Muscle layer of duodenum (tissue), 2 donors: ENCODE results near the gene ZFYVE9.
"Not testable (repeated sequence)": the region's sequence is repeated elsewhere in the genome, so short reads cannot be mapped to it uniquely, and the experiment has no call there.

Source experiments
- H3K27ac ChIP-seq: one replicate; pipeline ENCODE4 v1.7.0; 2013; ENCODE audit warnings: mild to moderate bottlenecking, low read length
- H3K27me3 ChIP-seq: one replicate; pipeline ENCODE4 v1.7.0; 2013; ENCODE audit warnings: low read depth, mild to moderate bottlenecking, control low read depth, low read length
- H3K36me3 ChIP-seq, 2 donors: one replicate each; pipeline ENCODE4 v1.7.0; 2013; ENCODE audit warnings: low read length in 2 of 2, control low read depth in 1 of 2, mild to moderate bottlenecking in 1 of 2; ENCODE audit not compliant: insufficient read depth in 2 of 2, control insufficient read depth in 1 of 2
- H3K4me1 ChIP-seq, 2 donors: one replicate each; pipeline ENCODE4 v1.7.0; 2013; ENCODE audit warnings: low read length in 2 of 2, mild to moderate bottlenecking in 2 of 2, control low read depth in 1 of 2, moderate library complexity in 1 of 2; ENCODE audit not compliant: insufficient read depth in 2 of 2, control insufficient read depth in 1 of 2
- H3K4me3 ChIP-seq, 2 donors: one replicate each; pipeline ENCODE4 v1.7.0; 2013; ENCODE audit warnings: low read length in 2 of 2, low read depth in 1 of 2, mild to moderate bottlenecking in 1 of 2
- H3K9me3 ChIP-seq, 2 donors: one replicate each; pipeline ENCODE4 v1.7.0; 2013; ENCODE audit warnings: low read length in 2 of 2, control low read depth in 1 of 2, mild to moderate bottlenecking in 1 of 2; ENCODE audit not compliant: control insufficient read depth in 1 of 2
- donor health status: healthy.

The ZFYVE9 gene

DNA sequence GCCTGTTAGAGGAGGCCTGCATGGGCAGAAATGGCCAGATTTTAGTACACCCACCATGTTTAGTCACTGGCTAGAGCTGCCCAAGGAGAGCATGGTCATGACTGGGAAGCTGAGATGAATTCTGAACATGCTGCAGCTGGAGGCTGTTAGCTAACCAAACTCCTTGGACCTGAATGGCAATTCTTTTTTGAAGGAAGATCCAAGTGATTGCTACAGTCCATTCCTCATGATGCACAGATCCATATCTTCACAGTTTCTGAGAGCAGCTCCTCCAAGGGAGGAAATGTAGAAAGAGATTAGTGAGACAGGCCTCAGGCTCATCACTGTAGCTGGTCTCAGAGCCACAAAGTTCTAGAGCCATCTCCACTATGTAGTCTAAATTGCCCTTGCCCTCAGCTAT lies 11.1 kb downstream of the ZFYVE9 start:
- H3K4me3 ChIP-seq, result no peak overlapping the region
- no peak overlapping the region for H3K27ac ChIP-seq
- H3K36me3 ChIP-seq, result no peaks in the 10 kb centered on the region
- H3K27me3 ChIP-seq, result no peaks in the 10 kb centered on the region
- no peaks in the 10 kb centered on the region for H3K9me3 ChIP-seq
- peaks cover 0 to 12% of the 10 kb centered on the region in 2 donors for H3K4me1 ChIP-seq

DNA sequence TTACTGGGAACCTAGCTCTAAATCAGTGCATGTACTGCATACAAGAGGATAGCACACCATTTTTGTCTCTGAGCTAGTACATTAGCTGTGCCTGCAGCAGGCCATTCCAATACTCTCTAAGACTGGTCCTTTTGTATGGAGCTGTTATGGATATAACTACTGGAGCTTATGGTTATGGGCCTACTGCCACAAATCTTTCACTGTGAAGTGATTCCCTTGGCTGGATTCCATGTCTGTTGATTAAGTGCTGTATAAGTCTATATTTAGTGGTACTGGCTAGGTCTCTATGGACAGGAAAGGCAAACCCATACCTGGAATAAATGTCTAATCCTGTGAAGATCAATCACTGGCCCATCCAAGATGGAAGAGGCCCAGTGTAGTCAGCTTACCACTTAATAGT lies 12.0 kb downstream of the ZFYVE9 start:
- no peaks in the 10 kb centered on the region for H3K36me3 ChIP-seq
- H3K9me3 ChIP-seq, result no peaks in the 10 kb centered on the region
- H3K4me3 ChIP-seq, result no peak overlapping the region
- no peak overlapping the region for H3K27ac ChIP-seq
- H3K27me3 ChIP-seq, result no peaks in the 10 kb centered on the region
- H3K4me1 ChIP-seq, result peaks cover 0 to 12% of the 10 kb centered on the region in 2 donors

DNA sequence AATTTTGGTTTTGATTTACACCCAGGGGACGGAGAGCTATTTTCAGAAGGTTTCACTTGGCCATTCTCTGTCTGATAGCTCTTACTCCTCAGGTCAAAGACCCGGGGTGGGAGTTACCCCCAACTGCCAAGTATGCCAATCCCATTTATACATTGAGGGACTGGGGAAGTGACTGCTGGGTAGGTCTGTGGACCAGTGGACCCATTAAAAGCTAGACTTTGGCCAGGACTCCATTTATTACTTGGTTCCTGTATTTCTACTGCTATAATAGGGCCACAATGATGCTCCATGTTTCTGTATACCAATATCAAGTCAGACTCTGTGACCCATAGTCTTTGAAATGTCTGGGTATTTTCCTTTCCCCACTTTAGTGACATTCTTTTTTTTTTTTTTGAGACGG lies 14.6 kb downstream of the ZFYVE9 start:
- Histone ChIP-seq H3K27ac (no peak overlapping the region), H3K9me3 (no peaks in the 10 kb centered on the region), H3K4me1 (peaks cover 0 to 5% of the 10 kb centered on the region in 2 donors), H3K4me3 (no peak overlapping the region), H3K36me3 (no peaks in the 10 kb centered on the region), H3K27me3 (no peaks in the 10 kb centered on the region)

DNA sequence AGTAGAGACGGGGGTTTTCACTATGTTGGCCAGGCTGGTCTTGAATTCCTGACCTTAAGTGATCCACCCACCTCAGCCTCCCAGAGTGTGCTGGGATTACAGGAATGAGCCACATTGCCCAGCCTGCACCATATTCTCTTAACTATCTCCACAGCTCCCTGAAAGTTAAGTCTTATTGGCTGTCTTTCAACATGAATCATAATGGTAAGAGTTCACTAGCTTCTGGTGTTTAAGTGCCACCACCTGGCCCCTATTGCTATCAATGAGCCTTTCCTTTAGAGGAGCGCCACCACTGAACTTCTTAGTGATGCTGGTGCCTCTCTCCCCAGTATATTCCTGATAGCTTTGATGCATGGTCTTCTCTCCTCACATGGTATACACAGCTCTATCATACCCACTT lies 15.7 kb downstream of the ZFYVE9 start:
- Histone ChIP-seq H3K4me3 (no peak overlapping the region), H3K4me1 (peaks cover 0 to 5% of the 10 kb centered on the region in 2 donors), H3K27me3 (no peaks in the 10 kb centered on the region), H3K27ac (no peak overlapping the region), H3K36me3 (no peaks in the 10 kb centered on the region), H3K9me3 (no peaks in the 10 kb centered on the region)

DNA sequence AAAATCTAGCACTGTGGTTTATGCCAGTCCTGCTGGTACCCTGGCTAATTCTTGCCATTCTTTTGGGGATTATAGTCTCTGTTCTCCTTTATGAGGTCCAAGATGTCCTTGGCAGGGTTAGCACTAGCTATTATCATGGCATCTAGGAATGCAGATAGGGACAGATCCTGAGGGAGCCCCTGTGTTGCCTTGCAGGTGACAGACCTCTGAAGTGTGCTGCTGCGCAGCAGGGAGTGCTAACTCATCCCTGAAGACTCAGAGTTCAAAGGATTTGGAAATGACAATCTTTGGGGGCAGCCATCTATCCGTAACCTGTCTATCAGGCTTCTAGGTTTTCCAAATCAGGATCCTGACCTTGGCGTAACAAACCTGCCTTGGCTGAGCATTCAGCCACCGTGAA lies 16.3 kb downstream of the ZFYVE9 start:
- Histone ChIP-seq H3K4me3 (no peak overlapping the region), H3K36me3 (no peaks in the 10 kb centered on the region), H3K27ac (no peak overlapping the region), H3K27me3 (no peaks in the 10 kb centered on the region), H3K9me3 (no peaks in the 10 kb centered on the region), H3K4me1 (peaks cover 0 to 5% of the 10 kb centered on the region in 2 donors)

DNA sequence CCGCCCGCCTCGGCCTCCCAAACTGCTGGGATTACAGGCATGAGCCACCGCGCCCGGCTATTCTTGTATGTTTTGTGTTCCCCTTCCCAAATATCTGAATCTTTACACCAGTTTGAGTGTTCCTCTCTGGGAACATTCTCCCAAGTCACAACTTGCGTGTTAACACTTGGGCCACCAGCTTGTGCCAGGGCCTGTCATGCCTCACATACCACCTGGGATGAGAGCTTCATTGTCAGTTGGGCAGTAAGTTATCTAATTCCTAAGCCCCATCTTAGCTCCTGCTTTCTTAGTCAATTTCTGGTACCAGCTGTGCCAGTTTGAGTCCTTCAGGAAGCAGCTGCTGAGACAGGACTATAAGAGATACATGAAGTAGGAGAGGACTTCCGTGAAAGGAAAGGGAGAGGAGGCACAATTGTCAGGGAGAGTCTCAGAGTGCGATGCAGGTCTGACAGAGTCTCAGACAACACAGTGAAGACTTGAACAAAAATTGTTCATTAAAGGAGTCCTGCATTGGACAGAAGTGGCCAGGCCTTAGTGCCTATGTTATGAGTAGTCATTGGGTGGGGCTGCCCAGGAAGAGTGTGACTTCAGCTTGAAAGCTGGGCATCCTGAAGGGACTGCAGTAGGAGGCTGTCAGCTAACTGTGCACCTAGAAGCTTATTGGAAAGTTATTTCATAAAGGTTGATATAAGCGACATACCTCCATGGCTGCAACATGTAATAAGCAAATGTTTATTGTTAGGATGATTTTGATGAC lies 17.3 kb downstream of the ZFYVE9 start:
- H3K36me3 ChIP-seq, result no peaks in the 10 kb centered on the region
- peaks cover 0 to 2% of the 10 kb centered on the region in 2 donors for H3K4me1 ChIP-seq
- no peaks in the 10 kb centered on the region for H3K9me3 ChIP-seq
- H3K4me3 ChIP-seq, result no peak overlapping the region
- H3K27me3 ChIP-seq, result no peaks in the 10 kb centered on the region
- H3K27ac ChIP-seq, result no peak overlapping the region

DNA sequence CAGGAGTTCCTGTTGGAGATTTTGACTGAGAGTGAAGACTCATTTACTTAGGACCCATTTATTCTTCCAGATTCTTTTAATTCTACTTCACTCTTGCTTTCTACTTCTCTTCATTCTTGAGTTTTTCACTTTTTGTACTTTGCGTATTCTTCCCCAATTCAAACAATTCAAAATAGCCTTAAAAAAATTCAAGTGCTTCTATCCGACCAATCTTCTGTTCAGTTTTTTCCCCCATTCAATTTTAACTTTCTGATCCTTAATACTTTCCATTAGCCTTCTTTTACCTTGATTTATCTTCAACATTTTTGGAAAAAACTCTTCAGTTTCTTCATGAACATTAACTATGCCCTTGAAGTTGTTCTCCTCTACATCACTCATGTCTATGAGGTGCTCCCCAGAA lies 21.1 kb downstream of the ZFYVE9 start:
- Histone ChIP-seq H3K4me1 (no peaks in the 10 kb centered on the region), H3K4me3 (no peak overlapping the region), H3K9me3 (no peaks in the 10 kb centered on the region), H3K27me3 (no peaks in the 10 kb centered on the region), H3K27ac (no peak overlapping the region), H3K36me3 (no peaks in the 10 kb centered on the region)

DNA sequence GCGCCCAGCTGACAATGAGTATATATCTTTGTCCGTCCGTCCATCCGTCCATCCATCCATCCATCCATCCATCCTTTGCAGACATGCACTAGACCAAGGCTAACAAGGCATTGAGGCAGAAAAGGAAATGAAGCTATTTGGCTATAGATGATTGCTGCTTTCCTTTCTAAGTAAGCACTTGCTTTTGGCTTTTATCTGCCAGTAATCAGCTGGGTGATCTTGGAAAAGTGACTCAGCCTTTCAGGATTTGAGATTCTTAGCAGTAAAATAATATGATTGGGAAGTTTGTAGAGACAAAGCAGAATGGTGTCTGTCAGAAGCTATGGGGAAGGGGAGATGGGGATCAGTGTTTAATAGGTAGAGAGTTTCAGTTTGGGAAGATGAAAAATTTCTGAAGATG lies 22.7 kb downstream of the ZFYVE9 start:
- Histone ChIP-seq H3K4me1 (no peaks in the 10 kb centered on the region), H3K27me3 (no peaks in the 10 kb centered on the region), H3K36me3 (no peaks in the 10 kb centered on the region), H3K9me3 (no peaks in the 10 kb centered on the region), H3K4me3 (no peak overlapping the region), H3K27ac (no peak overlapping the region)

DNA sequence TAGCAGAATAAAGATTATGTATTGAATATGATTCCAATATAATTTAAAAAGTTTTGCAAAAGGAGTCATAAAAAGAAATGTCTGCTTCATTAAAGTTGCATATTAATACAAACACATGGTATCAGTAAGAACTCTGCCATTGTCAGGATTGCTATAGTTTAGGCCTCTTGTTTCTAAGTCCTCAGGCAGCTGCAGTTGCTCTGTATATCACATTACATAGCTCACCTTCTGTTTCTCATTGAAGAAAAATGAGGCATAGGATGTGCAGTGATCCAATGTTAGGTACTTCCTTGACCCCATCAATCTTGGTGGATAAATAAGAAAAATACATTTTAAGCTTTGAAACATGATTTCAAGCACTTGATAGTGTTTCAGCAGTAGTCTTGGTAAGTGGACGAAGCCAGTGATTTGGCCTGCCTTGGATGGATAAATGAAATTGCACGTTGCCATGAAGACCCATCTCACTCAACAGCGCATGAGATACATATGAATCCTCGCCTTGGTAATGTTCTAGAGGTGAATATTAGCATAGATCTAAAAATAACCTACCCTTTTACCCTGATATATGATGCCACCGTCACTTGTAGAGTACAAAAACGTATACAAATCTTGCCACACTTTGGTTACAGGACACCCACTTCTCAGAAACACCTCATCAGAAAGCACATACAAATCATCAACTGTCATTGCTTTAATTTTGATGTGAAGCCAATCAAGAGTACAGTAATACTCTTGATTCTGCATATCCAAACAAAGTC lies 25.3 kb downstream of the ZFYVE9 start:
- Histone ChIP-seq H3K9me3 (no peaks in the 10 kb centered on the region), H3K4me1 (no peaks in the 10 kb centered on the region), H3K27ac (no peak overlapping the region), H3K4me3 (no peak overlapping the region), H3K36me3 (no peaks in the 10 kb centered on the region), H3K27me3 (no peaks in the 10 kb centered on the region)

DNA sequence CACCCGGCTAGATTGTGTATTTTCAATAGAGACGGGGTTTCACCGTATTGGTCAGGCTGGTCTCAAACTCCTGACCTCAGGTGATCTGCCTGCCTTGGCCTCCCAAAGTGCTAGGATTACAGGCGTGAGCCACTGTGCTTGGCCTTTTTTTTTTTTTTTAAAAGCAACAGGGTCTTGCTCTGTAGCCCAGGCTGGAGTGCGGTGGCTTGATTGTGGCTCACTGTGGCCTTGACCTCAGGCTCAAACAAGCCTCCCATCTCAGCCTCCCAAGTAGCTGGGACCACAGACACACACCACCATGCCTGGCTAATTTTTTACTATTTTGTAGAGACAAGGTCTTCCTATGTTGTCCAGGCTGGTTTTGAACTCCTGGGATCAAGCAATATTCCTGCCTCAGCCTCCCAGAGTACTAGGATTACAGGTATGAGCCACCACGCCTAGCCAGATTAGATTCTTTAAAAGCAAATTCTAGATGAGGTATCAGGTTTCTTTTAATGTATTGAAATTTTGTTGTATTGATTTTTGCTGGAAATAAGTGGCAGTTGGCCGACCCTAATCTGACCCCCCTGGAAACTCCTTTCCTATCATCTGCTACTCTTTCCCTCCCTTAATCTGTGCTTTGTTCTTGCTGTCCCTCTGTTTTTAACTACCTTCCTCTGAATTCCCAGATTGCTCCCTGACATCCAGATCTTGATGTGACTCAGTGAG lies 26.6 kb downstream of the ZFYVE9 start:
- Histone ChIP-seq H3K27me3 (no peaks in the 10 kb centered on the region), H3K4me1 (no peaks in the 10 kb centered on the region), H3K27ac (no peak overlapping the region), H3K9me3 (no peaks in the 10 kb centered on the region), H3K4me3 (no peak overlapping the region), H3K36me3 (no peaks in the 10 kb centered on the region)

DNA sequence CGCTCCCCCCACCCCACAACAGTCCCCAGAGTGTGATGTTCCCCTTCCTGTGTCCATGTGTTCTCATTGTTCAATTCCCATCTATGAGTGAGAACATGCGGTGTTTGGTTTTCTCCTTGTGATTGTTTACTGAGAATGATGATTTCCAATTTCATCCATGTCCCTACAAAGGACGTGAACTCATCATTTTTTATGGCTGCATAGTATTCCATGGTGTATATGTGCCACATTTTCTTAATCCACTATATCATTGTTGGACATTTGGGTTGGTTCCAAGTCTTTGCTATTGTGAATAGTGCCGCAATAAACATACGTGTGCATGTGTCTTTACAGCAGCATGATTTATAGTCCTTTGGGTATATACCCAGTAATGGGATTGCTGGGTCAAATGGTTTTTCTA lies 29.3 kb downstream of the ZFYVE9 start:
- H3K4me1 ChIP-seq, H3K9me3 ChIP-seq, H3K36me3 ChIP-seq, H3K27ac ChIP-seq, H3K4me3 ChIP-seq, H3K27me3 ChIP-seq: not testable (repeated sequence)
